Transverse colon (tissue), 4 donors: Measurements from ENCODE around the gene MTMR1. TPM values are rescaled to one million over a fixed set of nuclear protein-coding genes. Genes with fewer than 3 reads are reported as not detected.

Source experiments
- DNase-seq: peaks from one replicate; pipeline ENCODE4 v3.0.0-alpha.2; 2019
- H3K27ac ChIP-seq, 4 donors: fragments of 200-600 bp; sonication (generic); 2 replicates each; pipeline ENCODE4 v1.5.1; 2016 to 2018; ENCODE audit warnings: inconsistent platforms in 4 of 4
- H3K27me3 ChIP-seq: fragments of 200-600 bp; sonication (generic); 2 replicates; pipeline ENCODE4 v1.5.1; 2017; ENCODE audit warnings: inconsistent platforms
- H3K36me3 ChIP-seq, 4 donors: fragments of 200-600 bp; sonication (generic); 2 replicates each; pipeline ENCODE4 v1.5.1; 2017 to 2019; ENCODE audit warnings: inconsistent platforms in 4 of 4
- H3K4me1 ChIP-seq, 4 donors: fragments of 200-600 bp; sonication (generic); 2 replicates each; pipeline ENCODE4 v1.5.1; 2017 to 2020; ENCODE audit warnings: inconsistent platforms in 4 of 4
- H3K4me3 ChIP-seq, 4 donors: fragments of 200-600 bp; sonication (generic); 1 replicate in 1 of 4; 2 replicates in 3 of 4; pipeline versions ENCODE4 v1.5.1 to v1.6.1; 2017 to 2019; ENCODE audit warnings: inconsistent platforms in 4 of 4
- H3K9me3 ChIP-seq, 2 donors: fragments of 200-600 bp; sonication (generic); 2 replicates each; pipeline ENCODE4 v1.5.1; 2017 to 2019; ENCODE audit warnings: inconsistent platforms in 2 of 2
- EP300 ChIP-seq: sonication (generic); formaldehyde crosslinking; IDR thresholded peaks from one replicate; pipeline ENCODE4 v1.6.1; 2017; ENCODE audit warnings: antibody characterized with exemption, low read depth
- POLR2A ChIP-seq: fragments of 450-650 bp; IDR thresholded peaks from one replicate; pipeline ENCODE4 v1.6.1; 2016; ENCODE audit warnings: antibody characterized with exemption, mild to moderate bottlenecking, moderate library complexity
- POLR2AphosphoS5 ChIP-seq, 3 donors: sonication (generic); formaldehyde crosslinking; IDR thresholded peaks; one replicate each; pipeline ENCODE4 v1.6.1; 2016; ENCODE audit warnings: antibody characterized with exemption in 3 of 3
- WGBS, 2 donors: methylation state at CpG; one replicate each; pipeline ENCODE4 v1.1.5; 2018; ENCODE audit warnings: low coverage in 1 of 2; 5-methylcytosine and 5-hydroxymethylcytosine counted together
- in situ Hi-C, 4 donors: fragments of 200-750 bp; cut with MboI; loops; one replicate each; pipeline versions ENCODE4 v1.15.0 to v1.15.1; 2017; ENCODE audit warnings: low sequenced_read_pairs in 3 of 4, low pct_ligation_motif_present in 1 of 4, low pct_unique_long_range_greater_than_20kb in 1 of 4
- intact Hi-C: fragments of 100-400 bp; cut with DNase I; formaldehyde crosslinking; loops from one replicate; pipeline ENCODE4 v1.15.1; 2023; ENCODE audit warnings: low total_unique reads
- total RNA-seq, 4 donors: library from RNA; depleted of rRNA; stranded (reverse); fragments of >200 nt; gene quantifications; one replicate each; pipeline ENCODE4 v1.1.0, GENCODE V29; 2016
- TF ChIP-seq, protein P1 (sequence below), 5 experiments: fragments of 200-600 bp in 3 of 5; fragments of 450-650 bp in 2 of 5; sonication (generic) in 3 of 5; IDR thresholded peaks; 1 replicate in 2 of 5; 2 replicates in 3 of 5; pipeline ENCODE4 v1.5.1; 2016 to 2017; ENCODE audit warnings: antibody characterized with exemption in 5 of 5, inconsistent platforms in 3 of 5, mild to moderate bottlenecking in 2 of 5, moderate library complexity in 1 of 5

The MTMR1 gene
- total RNA-seq, 4 donors from 2014 or later: 14.6 to 25.5 (median 21.1) TPM

DNA sequence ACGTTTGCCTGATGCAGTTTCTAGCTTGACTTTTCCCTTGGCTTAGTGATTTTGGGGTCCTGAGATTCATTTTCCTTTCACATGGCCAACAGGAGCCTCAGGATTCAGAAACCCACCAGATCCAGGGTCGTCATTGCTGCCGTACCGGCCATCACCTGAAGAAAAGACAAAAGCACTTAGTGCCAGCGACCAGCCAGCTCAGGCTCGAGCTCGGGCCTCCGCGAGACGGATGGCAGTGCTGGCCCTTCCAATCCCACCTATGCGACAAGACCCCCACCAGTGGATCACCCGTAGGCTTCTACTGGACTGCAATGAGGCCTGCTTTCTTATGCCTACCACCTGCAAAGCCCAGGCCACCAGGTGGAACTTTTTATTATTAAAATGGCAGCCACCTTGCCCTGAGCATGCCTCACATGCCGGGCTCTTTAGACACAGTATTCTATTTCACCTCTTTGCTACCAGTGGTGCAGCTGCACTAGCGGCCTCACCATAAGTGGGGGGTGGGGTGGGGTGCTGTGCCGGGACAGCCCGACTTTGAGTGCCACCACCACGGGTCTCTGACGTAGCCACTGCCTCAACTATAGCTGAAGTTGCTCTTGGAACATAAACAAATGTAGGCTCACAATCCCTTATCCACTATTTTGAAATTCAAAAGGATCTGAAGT lies 84.3 kb downstream of the MTMR1 start:
- Histone ChIP-seq H3K4me3 (no peak overlapping the region), H3K27ac (no peak overlapping the region), H3K27me3 (no peaks in the 10 kb centered on the region), H3K9me3 (no peaks in the 10 kb centered on the region), H3K4me1 (no peaks in the 10 kb centered on the region), H3K36me3 (no peaks in the 10 kb centered on the region)
- TF ChIP-seq POLR2A (no peak), POLR2AphosphoS5 (IDR thresholded peaks at IDR 0.05) (no peak), EP300 (no peak)
- TF ChIP-seq, protein P1, sequence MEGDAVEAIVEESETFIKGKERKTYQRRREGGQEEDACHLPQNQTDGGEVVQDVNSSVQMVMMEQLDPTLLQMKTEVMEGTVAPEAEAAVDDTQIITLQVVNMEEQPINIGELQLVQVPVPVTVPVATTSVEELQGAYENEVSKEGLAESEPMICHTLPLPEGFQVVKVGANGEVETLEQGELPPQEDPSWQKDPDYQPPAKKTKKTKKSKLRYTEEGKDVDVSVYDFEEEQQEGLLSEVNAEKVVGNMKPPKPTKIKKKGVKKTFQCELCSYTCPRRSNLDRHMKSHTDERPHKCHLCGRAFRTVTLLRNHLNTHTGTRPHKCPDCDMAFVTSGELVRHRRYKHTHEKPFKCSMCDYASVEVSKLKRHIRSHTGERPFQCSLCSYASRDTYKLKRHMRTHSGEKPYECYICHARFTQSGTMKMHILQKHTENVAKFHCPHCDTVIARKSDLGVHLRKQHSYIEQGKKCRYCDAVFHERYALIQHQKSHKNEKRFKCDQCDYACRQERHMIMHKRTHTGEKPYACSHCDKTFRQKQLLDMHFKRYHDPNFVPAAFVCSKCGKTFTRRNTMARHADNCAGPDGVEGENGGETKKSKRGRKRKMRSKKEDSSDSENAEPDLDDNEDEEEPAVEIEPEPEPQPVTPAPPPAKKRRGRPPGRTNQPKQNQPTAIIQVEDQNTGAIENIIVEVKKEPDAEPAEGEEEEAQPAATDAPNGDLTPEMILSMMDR (IDR thresholded peaks at IDR 0.05): no peak
- 88% methylated on average over 18 of the region's 18 CpGs; no CpG with 5 or more reads in 1 of the 2 donors for WGBS, 2 donors
- intact Hi-C loops: no loop called here
- DNase-seq: no peak
- in situ Hi-C loops: loop anchor here (10.0 to 25.0 kb wide), 4 partner anchors 210 to 310 kb away; partner anchors contain the start of gene HMGB3 (in 1 of the 4)

DNA sequence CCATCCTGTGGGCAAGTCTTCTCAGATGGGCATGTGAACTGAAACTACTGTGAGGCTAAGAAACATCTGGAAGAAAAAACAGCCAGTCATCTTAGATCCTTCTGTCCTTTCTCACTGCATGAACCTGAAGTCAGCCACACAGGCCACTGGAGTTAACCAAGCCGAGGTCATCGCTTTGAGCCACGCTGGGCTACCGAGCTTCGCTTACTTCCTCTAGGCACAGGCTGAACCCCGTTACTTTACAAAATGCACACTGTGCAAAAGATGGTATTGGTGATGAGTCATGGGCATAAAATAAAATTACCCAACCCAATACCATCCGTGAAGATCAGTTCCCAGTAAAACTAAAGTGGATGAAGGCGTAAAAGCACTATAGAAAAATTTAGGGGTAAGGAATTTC lies 86.2 kb downstream of the MTMR1 start:
- 86% methylated on average over 8 of the region's 8 CpGs; no CpG with 5 or more reads in 1 of the 2 donors for WGBS, 2 donors
- no peak overlapping the region for H3K27ac ChIP-seq
- intact Hi-C loops: no loop called here
- H3K9me3 ChIP-seq: no peaks in the 10 kb centered on the region
- TF ChIP-seq EP300 (no peak), POLR2AphosphoS5 (IDR thresholded peaks at IDR 0.05) (no peak), POLR2A (no peak)
- TF ChIP-seq, protein P1 (IDR thresholded peaks at IDR 0.05): no peak
- H3K27me3 ChIP-seq: no peaks in the 10 kb centered on the region
- in situ Hi-C loops: loop anchor here (10.0 to 25.0 kb wide), 4 partner anchors 208 to 308 kb away; partner anchors contain the start of gene HMGB3 (in 1 of the 4)
- no peaks in the 10 kb centered on the region for H3K36me3 ChIP-seq
- H3K4me1 ChIP-seq: no peaks in the 10 kb centered on the region
- DNase-seq: no peak
- H3K4me3 ChIP-seq: no peak overlapping the region

DNA sequence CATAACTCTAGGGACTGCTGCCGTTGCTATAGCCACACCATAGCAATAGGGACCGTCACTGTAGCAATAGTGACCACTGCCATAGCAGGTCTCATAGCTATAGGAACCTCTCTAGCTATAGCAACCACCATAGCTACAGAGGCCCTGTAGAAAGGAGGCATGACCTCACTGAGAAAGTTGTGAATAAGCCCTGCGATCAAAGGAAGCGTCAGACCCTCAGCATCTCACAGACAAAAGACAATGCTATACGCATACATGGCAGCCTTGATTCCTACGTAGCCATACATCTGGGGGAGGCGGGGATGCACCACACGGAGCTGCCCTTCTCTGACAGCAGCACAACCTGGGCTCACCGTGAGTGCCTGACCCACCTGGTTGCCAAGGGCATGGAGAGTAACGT lies 88.5 kb downstream of the MTMR1 start:
- in situ Hi-C loops: loop anchor here in 2 of 4 donors (25.0 kb wide), 2 partner anchors 206 to 306 kb away; partner anchors contain the start of gene HMGB3 (in 1 of the 2)
- WGBS, 2 donors: 80% methylated on average over 10 of the region's 10 CpGs; no CpG with 5 or more reads in 1 of the 2 donors
- intact Hi-C loops: no loop called here
- Histone ChIP-seq H3K27ac (no peak overlapping the region), H3K36me3 (no peaks in the 10 kb centered on the region), H3K4me1 (no peaks in the 10 kb centered on the region), H3K27me3 (no peaks in the 10 kb centered on the region), H3K9me3 (no peaks in the 10 kb centered on the region), H3K4me3 (no peak overlapping the region)
- DNase-seq: no peak
- TF ChIP-seq, protein P1 (IDR thresholded peaks at IDR 0.05): no peak
- TF ChIP-seq POLR2A (no peak), POLR2AphosphoS5 (IDR thresholded peaks at IDR 0.05) (no peak), EP300 (no peak)

DNA sequence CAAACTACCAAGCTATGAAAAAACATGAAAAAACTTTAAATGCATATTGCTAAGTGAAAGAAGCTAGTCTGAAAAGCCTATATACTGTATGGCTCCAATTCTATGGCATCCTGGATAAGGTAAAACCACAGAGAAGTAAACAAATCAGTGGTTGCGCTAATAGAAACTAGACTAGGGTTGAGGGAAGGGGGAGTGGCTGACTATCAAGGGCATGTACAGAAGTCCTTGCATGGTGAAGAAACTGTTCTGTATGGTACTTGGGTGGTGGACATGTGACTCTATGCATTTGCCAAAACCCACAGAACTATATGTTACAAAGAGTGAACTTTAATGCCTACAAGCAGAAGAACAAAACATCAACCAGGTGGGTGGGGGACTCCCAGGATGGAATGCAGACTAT lies 96.8 kb downstream of the MTMR1 start:
- no peak for DNase-seq
- in situ Hi-C loops: loop anchor here in 2 of 4 donors (25.0 kb wide), 2 partner anchors 197 to 297 kb away; partner anchors contain the start of gene HMGB3 (in 1 of the 2)
- H3K4me3 ChIP-seq: no peak overlapping the region
- no peaks in the 10 kb centered on the region for H3K4me1 ChIP-seq
- TF ChIP-seq POLR2A (no peak), EP300 (no peak), POLR2AphosphoS5 (IDR thresholded peaks at IDR 0.05) (no peak)
- TF ChIP-seq, protein P1 (IDR thresholded peaks at IDR 0.05): no peak
- H3K9me3 ChIP-seq: no peaks in the 10 kb centered on the region
- no peaks in the 10 kb centered on the region for H3K36me3 ChIP-seq
- WGBS, 2 donors: 96% methylated on average over 1 of the region's 1 CpG; no CpG with 5 or more reads in 1 of the 2 donors
- H3K27me3 ChIP-seq: no peaks in the 10 kb centered on the region
- intact Hi-C loops: no loop called here
- H3K27ac ChIP-seq: no peak overlapping the region
